GM12875 (cell line): ENCODE measurements around the gene LSM10.
A peak's percentile ranks its signal among the peaks of the same experiment; 100 is the strongest.

Source experiments
- H3K4me3 ChIP-seq: one replicate; pipeline ENCODE4 v1.5.1; 2011; ENCODE audit warnings: low read depth, low read length, control low read depth
- CTCF ChIP-seq: IDR thresholded peaks from 2 replicates; pipeline ENCODE4 v1.5.1; 2011; ENCODE audit warnings: low read depth, mild to moderate bottlenecking, control low read depth, inconsistent platforms, low read length, moderate library complexity, borderline replicate concordance; ENCODE audit not compliant: insufficient read depth

LSM10 gene

GRCh38 chr1:36384542-36385409, 12.9 kb downstream of the LSM10 start:
- no peak for TF ChIP-seq CTCF
- peak overlapping the region; percentile 80 for H3K4me3 ChIP-seq

DNA sequence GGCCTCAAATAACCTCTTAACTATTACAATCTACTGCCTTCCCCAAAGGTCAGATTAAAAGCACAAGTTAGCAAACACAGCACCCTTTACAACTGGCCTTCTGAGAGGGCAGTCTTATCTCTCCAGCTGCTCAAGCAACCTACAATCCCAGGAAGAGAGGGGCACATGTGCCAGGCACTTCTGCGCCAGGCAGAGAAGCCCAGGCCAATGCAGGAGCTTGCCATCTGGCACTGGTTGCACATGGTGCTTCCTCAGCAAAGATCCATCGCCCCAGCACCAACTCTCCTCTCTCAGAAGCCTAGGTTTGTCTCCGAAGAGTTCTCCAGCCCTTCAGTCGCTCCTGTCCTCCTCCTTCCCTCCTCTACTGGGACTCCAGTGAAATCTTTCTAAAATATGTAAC, 14.5 kb downstream of the LSM10 start:
- no peak overlapping the region for H3K4me3 ChIP-seq
- TF ChIP-seq CTCF = no peak

- no peak overlapping the region for H3K4me3 ChIP-seq
- no peak for TF ChIP-seq CTCF
Observed at GRCh38 chr1:36382669-36383068, 15.0 kb downstream of the LSM10 start.

DNA sequence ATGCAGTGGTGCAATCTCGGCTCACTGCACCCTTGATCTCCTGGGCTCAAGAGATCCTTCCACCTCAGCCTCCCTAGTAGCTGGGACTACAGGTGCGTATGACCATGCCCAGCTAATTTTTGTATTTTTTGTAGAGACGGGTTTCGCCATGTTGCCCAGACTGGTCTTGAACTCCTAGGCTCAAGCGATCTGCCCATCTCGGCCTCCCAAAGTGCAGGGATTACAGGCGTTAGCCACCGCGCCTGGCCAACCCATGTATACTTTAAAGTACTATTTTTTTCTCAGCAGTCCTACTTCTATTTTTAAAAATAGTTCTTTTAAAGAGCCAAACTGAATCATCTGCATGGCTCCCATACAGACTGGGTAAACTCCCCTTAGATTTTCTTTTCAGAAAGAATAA, 15.5 kb downstream of the LSM10 start:
- H3K4me3 ChIP-seq = no peak overlapping the region
- no peak for TF ChIP-seq CTCF

DNA sequence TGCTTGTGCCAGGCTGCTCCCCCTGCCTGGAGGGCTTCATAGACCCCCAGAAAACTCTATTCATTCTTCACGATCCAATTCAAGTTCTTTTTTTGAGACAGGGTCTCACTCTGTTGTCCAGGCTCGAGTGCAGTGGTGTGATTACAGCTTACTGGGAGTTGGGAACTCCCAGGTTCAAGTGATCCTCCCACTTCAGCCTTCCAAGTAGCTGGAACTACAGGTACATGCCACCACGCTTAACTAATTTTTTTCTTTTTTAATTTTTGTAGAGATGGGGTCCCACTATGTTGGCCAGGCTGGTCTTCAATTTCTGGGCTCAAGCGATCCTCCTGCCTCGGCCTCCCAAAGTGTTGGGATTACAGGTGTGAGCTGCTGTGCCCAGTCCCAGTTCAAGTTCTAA, 16.3 kb downstream of the LSM10 start:
- no peak for TF ChIP-seq CTCF
- H3K4me3 ChIP-seq = no peak overlapping the region

- no peak for TF ChIP-seq CTCF
- no peak overlapping the region for H3K4me3 ChIP-seq
Observed at GRCh38 chr1:36380782-36381181, 16.9 kb downstream of the LSM10 start.

- no peak for TF ChIP-seq CTCF
- H3K4me3 ChIP-seq = no peak overlapping the region
Observed at GRCh38 chr1:36380143-36380619, 17.5 kb downstream of the LSM10 start.
